ENCODE data around the gene RAB24.

GRCh38 chr5:177296581-177296980 is 6.9 kb downstream of the RAB24 start:
- TF ChIP-seq, protein P1, sequence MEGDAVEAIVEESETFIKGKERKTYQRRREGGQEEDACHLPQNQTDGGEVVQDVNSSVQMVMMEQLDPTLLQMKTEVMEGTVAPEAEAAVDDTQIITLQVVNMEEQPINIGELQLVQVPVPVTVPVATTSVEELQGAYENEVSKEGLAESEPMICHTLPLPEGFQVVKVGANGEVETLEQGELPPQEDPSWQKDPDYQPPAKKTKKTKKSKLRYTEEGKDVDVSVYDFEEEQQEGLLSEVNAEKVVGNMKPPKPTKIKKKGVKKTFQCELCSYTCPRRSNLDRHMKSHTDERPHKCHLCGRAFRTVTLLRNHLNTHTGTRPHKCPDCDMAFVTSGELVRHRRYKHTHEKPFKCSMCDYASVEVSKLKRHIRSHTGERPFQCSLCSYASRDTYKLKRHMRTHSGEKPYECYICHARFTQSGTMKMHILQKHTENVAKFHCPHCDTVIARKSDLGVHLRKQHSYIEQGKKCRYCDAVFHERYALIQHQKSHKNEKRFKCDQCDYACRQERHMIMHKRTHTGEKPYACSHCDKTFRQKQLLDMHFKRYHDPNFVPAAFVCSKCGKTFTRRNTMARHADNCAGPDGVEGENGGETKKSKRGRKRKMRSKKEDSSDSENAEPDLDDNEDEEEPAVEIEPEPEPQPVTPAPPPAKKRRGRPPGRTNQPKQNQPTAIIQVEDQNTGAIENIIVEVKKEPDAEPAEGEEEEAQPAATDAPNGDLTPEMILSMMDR (IDR thresholded peaks at IDR 0.05; ENCODE audit: insufficient read depth, low read length) = no peak
- TF ChIP-seq POLR2AphosphoS5 (IDR thresholded peaks at IDR 0.05; ENCODE audit: low read depth) = no peak

All from HL-60 (cell line).